NCI-H345 treated with DMSO at 0.1 percent for 48 hours (cell line): ENCODE results near the gene THRA.
"Not testable (repeated sequence)": the region's sequence is repeated elsewhere in the genome, so short reads cannot be mapped to it uniquely, and the experiment has no call there.

ENCODE experiments used
- DNase-seq: peaks from one replicate; lab custom pipeline; 2025; ENCODE audit not compliant: unreplicated experiment; lab: John Stamatoyannopoulos, UW

The THRA gene

DNA sequence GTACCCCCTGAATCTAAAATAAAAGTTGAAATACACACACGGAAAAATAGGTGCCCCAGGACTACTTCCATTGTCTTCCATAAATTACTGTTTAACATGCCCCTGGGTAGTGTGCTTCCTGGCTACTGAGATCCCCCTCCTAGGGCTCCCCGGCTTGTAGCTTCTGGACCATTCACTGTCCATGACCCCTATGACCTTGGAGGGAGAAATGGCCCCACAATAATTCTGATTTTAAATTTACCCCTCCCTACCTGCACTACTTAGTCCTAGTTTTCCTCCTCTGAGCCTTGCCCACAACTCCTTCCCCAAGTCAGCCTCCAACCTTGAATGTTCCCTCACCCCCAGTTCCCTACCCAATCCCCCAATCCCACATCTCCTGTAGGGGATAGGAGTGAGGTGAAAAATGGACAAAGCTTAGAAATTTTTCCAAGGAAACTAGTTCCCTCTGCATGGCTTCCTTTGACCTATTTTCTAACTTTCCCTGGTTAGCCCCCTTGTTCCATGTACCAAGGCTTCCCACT is 49.5 kb downstream of the THRA start:
- DNase-seq, result no peak

DNA sequence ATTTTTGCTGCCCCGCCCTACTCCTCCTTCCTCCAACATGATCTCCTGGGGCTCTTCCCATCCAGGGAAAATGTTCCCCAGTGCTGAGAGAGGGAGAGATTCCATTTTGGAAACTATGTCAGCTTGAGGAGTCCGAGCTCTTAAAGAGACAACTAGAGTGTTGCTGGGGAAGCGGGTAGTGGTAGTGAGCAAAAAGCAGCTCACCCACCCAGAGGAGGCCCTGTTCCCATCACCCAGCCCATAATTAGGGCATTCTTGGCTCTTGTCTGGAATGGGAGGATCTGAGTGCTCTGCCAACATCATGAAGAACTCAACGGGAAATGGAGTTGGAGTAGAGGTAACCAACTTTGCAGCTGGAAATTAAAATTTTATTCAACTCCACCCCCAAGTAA is 49.9 kb downstream of the THRA start:
- DNase-seq, result no peak

DNA sequence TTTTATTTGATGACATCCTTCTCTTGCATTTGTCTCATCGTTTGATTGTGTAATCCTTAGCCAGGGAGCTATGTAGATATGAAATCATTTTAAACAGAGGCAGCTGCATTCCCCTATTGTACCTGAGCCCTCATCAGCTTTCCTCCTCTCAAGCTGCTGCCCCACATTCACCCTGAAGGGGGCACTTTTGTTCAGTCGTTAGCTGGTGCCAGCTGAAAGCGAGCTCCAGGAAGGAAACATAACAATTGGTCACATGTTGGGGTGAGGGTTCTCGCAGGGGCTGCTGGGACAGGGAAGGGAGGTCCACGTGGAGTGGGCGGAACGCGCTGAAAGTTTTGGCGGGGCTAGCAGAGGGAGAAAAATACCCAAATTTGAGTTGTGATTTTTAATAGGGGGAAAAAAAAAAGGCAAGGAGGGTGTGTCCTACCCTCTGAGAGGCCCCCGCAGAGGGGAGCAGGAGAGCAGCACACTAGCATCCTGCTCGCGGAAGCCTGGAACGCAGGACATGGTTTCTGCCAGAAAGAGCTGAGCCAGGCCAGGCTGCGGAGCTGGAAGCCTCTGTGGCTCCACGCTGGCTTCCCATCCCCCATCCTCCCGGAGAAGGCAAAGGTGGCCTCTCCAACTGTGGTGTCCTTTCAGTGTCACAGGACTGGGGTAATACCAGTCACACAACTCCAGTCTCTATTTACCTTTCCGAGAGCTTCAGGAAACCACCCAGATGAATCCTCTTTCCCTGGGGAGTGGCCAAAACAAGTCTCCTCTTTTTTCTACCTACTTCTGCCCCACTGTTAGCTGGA is 50.5 kb downstream of the THRA start:
- DNase-seq, result peak; percentile 89

DNA sequence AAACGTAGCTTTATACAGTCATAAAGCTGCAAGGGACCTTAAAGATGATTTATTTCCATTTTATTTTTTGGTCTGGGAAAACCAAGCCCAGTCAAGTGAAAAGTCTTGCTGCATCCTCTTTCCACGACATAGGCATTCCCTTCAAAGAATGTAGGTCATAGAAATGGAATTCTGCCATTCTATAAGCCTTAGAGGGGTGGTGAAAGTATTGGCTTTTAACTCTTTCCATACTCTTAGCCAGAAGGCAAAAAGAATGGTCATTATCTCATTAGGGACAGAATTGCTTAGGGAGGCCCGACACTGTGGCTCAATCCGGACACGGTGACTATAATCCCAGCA is 51.1 kb downstream of the THRA start:
- DNase-seq, result no peak

GRCh38 chr17:40115101-40115436 is 52.3 kb downstream of the THRA start:
- no peak for DNase-seq

DNA sequence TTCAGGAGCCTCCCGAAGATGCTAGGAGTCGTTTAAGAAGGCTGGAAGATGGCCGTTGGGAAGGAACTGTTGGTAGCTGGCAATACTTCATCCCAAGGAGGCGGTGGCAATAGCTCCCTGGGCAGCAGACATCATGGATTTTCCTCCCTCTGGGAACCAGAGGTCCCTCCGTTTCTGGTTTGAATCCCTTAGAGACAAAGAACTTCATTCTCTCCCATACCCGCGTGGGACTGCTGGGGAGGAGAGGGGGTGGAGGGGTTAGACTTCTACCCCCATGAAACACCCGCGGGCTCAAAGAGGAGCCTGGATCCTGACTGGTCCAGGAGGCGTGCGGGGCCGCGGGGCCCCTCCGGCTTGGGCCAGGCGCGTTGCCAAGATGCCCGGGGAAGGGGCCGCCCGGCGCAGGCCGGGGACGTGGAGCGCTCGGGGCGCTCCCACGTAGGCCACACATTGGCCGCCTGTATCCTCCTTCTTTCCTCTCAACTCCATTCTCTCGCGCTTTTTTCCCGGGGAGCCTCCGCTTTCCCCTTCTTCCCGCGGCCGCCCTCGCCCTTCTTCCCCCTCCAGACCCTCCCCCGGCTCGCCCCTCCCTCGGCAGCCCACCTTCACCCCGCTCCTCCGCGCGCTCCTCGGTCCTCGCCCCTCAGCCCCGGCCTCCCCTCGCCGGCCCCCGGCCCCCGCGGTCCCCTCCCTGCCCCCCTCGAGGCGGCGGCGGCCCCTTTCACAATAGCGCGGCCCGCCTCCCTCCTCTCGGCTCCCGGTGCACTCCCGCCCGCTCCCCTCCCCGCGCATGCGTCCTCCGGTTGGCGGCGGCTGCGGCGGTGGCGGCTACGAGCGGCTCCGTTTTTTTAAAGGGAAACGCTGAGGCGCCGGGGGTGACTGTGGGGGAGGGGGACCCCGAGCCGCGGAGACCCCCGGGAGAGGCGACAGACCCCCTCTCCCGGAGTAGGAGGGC is 58.7 kb downstream of the THRA start, which contains the start of gene MSL1:
MSL1 (plus strand) TSS at position 791 of the 955 bp plus-strand sequence. CDS start 642 bp downstream, outside the sequence.
- peak; percentile 32 for DNase-seq

DNA sequence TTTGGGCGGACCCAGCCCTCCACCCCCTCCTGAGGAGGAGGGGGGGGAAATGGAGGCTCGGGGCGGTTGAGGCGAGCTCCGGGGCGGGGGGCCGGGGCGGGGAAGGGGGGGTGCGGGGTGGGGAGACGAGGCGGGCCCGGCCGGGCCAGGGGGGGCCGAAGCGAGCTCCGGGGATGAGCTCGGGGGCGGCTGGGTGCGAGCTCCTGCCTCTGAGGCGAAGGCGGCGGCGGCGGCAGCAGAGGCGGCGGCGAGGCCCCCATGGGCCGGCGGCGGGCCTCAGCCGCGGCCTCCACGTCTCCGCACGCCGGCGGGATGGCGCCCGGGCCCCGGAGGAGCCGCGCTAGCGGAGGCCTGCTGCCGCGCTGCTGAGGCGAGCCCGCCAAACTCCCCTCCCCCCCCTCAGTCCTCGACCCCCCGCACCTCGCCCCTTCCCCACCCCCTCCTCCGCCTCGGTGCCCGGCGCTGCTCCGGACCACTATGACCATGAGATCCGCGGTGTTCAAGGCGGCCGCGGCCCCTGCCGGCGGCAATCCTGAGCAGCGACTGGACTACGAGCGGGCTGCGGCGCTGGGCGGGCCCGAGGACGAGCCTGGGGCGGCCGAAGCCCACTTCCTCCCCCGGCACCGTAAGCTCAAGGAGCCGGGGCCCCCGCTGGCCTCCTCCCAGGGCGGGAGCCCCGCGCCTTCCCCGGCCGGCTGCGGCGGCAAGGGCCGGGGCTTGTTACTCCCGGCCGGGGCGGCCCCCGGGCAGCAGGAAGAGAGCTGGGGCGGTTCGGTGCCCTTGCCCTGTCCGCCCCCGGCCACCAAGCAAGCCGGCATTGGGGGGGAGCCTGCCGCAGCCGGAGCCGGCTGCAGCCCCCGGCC is 59.6 kb downstream of the THRA start:
- no peak for DNase-seq

DNA sequence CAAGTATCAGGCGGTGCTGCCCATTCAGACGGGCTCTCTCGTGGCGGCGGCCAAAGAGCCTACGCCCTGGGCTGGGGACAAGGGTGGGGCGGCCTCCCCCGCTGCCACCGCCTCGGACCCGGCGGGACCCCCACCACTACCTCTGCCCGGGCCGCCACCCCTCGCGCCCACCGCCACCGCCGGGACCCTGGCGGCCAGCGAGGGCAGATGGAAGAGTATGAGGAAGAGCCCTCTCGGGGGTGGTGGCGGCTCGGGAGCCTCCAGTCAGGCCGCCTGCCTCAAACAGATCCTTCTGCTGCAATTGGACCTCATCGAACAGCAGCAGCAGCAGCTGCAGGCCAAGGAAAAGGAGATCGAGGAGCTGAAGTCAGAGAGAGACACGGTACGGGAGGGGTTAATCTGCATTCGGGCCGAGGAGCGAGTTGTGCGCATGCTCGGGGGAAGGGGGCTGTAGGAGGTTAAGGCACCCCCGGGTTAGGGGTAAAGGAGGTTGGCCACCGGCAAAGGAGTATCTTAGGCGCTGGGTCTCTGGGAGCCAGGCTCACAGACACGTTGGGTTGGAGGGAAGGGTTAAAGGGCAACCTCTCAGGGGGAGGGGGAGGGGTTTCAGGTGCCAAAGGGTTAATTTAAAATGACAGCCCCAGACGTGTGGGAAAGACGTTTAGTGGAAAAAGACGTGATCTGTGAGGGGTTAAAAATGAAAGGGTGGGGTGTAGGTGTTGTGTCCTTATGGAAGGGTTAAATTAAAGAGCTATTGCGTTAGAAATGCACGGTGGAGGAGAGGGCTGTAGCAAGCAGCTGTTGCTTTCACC is 60.4 kb downstream of the THRA start:
- peak; percentile 35 for DNase-seq

GRCh38 chr17:40123811-40124114 is 61.0 kb downstream of the THRA start:
- DNase-seq, result no peak

GRCh38 chr17:40124279-40125141 is 61.7 kb downstream of the THRA start:
- peak; percentile 28 for DNase-seq

DNA sequence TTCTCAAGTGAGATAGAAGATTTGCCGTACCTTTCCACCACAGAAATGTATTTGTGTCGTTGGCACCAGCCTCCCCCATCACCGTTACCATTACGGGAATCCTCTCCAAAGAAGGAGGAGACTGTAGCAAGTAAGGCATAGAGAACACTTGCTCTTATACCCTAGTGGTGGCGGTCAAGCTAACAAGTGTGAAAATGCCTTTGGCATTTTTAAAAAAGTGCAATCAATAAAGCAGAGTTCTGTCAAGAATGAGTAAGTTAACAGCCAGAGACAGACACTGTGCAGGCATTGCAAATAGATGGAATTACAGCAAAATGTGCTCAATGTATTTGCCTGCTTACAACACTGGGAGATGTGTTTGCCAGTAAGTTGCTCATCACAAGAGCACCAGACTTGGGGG is 66.7 kb downstream of the THRA start:
- no peak for DNase-seq

DNA sequence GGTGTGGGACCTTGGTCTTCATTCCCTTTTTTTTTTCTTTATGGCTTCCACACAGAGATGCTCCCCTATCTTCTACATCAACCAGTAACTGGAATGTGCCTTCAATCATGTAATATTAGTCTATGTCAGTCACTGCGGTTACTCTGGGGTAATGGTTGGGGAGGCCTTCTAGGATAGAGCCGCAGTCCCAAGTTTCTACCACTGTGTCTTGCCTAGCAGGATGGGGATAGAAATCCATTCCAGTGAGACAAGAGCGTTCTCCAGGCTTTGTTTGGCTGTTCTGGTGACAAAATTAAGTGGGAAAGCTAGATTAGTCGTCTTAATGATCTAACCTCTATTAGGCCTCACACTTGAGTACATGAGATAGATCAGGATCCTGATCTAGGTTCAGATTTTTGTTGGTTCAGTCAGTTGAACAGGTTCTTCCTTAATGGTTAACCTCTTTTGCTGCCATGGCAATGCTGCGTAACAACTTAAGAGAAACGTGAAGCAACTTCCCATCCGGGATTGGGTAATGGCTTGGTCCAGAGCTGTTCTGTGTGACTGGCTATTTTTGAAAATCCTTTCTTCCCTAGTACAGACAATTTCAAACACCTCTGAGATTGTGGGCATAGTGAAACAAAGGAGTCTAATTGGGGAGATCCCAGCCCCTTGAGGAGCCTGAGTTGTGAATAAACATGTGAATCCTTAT is 67.7 kb downstream of the THRA start:
- no peak for DNase-seq

- no peak for DNase-seq
Measured at GRCh38 chr17:40134184-40134583, 71.4 kb downstream of the THRA start.

- no peak for DNase-seq
Measured at GRCh38 chr17:40135817-40136216, 73.1 kb downstream of the THRA start.

- DNase-seq, result peak; percentile 64
Measured at GRCh38 chr17:40139566-40140058, 76.8 kb downstream of the THRA start.

DNA sequence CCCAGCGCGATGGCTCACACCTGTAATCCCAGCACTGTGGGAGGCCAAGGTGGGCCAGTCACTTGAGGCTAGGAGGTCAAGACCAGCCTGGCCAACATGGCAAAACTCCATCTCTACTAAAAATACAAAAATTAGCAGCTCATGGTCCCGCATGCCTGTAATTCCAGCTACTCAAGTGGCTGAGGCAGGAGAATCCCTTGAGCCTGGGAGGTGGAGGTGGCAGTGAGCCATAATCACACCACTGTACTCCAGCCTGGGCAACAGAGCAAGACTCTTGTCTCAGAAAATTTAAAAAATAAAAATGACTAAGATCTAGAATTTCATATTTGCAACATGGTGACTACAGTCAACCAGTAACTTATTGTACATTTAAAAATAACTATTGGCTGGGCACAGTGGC is 80.4 kb downstream of the THRA start:
- not testable (repeated sequence) for DNase-seq
